SK-N-SH (cell line): Measurements from ENCODE around the gene RNPEPL1. TPM values are rescaled to one million over a fixed set of nuclear protein-coding genes. Genes with fewer than 3 reads are reported as not detected.

Source experiments
- CTCF ChIA-PET: fragments of 300-600, 350-600 bp; formaldehyde crosslinking; extraction: SDS; loops from one replicate; lab custom pipeline; 2021; lab: Yijun Ruan, JAX
- POLR2A ChIA-PET: fragments of 350-600 bp; sonication (Branson Sonifier 250); formaldehyde crosslinking; extraction: SDS; loops from one replicate; lab custom pipeline; 2020; ENCODE audit warnings: antibody characterized with exemption, inconsistent platforms; lab: Yijun Ruan, JAX
- DNase-seq: peaks from one replicate; pipeline ENCODE4 v3.0.0; 2012
- H2AFZ ChIP-seq: fragments of 200-600 bp; sonication (generic); 2 replicates; pipeline ENCODE4 v1.8.1; 2016; ENCODE audit warnings: antibody characterized with exemption, mild to moderate bottlenecking, low read depth
- H3F3A ChIP-seq: fragments of 200-600 bp; sonication (generic); replicated peaks from 2 replicates; pipeline ENCODE3; 2016; ENCODE audit warnings: antibody characterized with exemption, mild to moderate bottlenecking; ENCODE audit not compliant: insufficient read depth
- H3K27ac ChIP-seq, 2 experiments: fragments of 200-500 bp in 1 of 2; fragments of 200-600 bp in 1 of 2; sonication (Bioruptor generic) in 1 of 2; sonication (generic), shearing (Covaris generic) in 1 of 2; 2 replicates each; pipeline versions ENCODE4 v1.5.1 to v1.6.1; 2014 to 2016; ENCODE audit warnings: low read depth in 2 of 2, inconsistent platforms in 1 of 2, low read length in 1 of 2, mild to moderate bottlenecking in 1 of 2, mixed read lengths in 1 of 2
- H3K27me3 ChIP-seq: fragments of 200-600 bp; sonication (generic), shearing (Covaris generic); 2 replicates; pipeline ENCODE4 v1.6.1; 2016; ENCODE audit warnings: mixed run types; ENCODE audit not compliant: insufficient read depth
- H3K36me3 ChIP-seq, 2 experiments: fragments of 200-500 bp in 1 of 2; fragments of 200-600 bp in 1 of 2; sonication (Bioruptor generic) in 1 of 2; sonication (generic) in 1 of 2; replicated peaks in 1 of 2; 2 replicates each; pipeline versions ENCODE3 to v1.5.1; 2014 to 2016; ENCODE audit warnings: low read length in 1 of 2, mild to moderate bottlenecking in 1 of 2; ENCODE audit not compliant: insufficient read depth in 2 of 2, control insufficient read depth in 1 of 2
- H3K4me1 ChIP-seq, 2 experiments: fragments of 200-500 bp in 1 of 2; fragments of 200-600 bp in 1 of 2; sonication (Bioruptor generic) in 1 of 2; sonication (generic), shearing (Covaris generic) in 1 of 2; 2 replicates each; pipeline versions ENCODE4 v1.5.1 to v1.6.1; 2014 to 2016; ENCODE audit warnings: low read depth in 1 of 2, low read length in 1 of 2, mixed run types in 1 of 2; ENCODE audit not compliant: insufficient read depth in 2 of 2, control insufficient read depth in 1 of 2
- H3K4me2 ChIP-seq: fragments of 200-600 bp; sonication (generic), shearing (Covaris generic); 2 replicates; pipeline ENCODE4 v1.6.1; 2017; ENCODE audit warnings: mixed run types
- H3K4me3 ChIP-seq, 2 experiments: fragments of 200-500 bp in 1 of 2; fragments of 200-600 bp in 1 of 2; sonication (Bioruptor generic) in 1 of 2; sonication (generic), shearing (Covaris generic) in 1 of 2; 2 replicates each; pipeline versions ENCODE4 v1.5.1 to v1.8.1; 2014 to 2016; ENCODE audit warnings: low read depth in 2 of 2, inconsistent platforms in 1 of 2, low read length in 1 of 2, mild to moderate bottlenecking in 1 of 2, mixed read lengths in 1 of 2, moderate library complexity in 1 of 2
- H3K79me2 ChIP-seq: fragments of 200-600 bp; sonication (generic); 2 replicates; pipeline ENCODE4 v1.8.1; 2017; ENCODE audit warnings: mild to moderate bottlenecking; ENCODE audit not compliant: insufficient read depth
- H3K9ac ChIP-seq: fragments of 200-600 bp; sonication (generic); 2 replicates; pipeline ENCODE4 v1.6.1; 2017; ENCODE audit warnings: mixed run types
- H3K9me2 ChIP-seq: fragments of 200-600 bp; sonication (generic); 2 replicates; pipeline ENCODE4 v1.6.1; 2017; ENCODE audit warnings: mixed run types
- H3K9me3 ChIP-seq: fragments of 200-600 bp; sonication (generic); 2 replicates; pipeline ENCODE4 v1.6.1; 2017; ENCODE audit warnings: mixed run types, mild to moderate bottlenecking, moderate library complexity
- H4K20me1 ChIP-seq: fragments of 200-600 bp; sonication (generic); 2 replicates; pipeline ENCODE4 v1.6.1; 2017; ENCODE audit warnings: mild to moderate bottlenecking, mixed run types; ENCODE audit not compliant: insufficient read depth
- CHD2 ChIP-seq: fragments of 150-350 bp; IDR thresholded peaks from 2 replicates; pipeline ENCODE4 v1.6.1; 2018; ENCODE audit warnings: low read length; ENCODE audit not compliant: partially characterized antibody
- EP300 ChIP-seq, 2 experiments: IDR thresholded peaks; 2 replicates each; pipeline versions ENCODE4 v1.4.0 to v1.6.1; 2012; ENCODE audit warnings: borderline replicate concordance in 1 of 2, low read depth in 1 of 2, low read length in 1 of 2
- EZH2phosphoT487 ChIP-seq: fragments of 200-600 bp; sonication (generic); IDR thresholded peaks from 2 replicates; pipeline ENCODE4 v1.6.1; 2017; ENCODE audit warnings: low read depth, mixed run types, mild to moderate bottlenecking, antibody characterized with exemption, moderate library complexity, borderline replicate concordance
- FOXJ3 ChIP-seq: sonication (generic); formaldehyde crosslinking; IDR thresholded peaks from 2 replicates; pipeline ENCODE4 v1.5.1; 2020; ENCODE audit warnings: mild to moderate bottlenecking, missing genetic modification reagents
- FOXM1 ChIP-seq: IDR thresholded peaks from 2 replicates; pipeline ENCODE4 v1.4.0; 2012; ENCODE audit warnings: low read depth, mild to moderate bottlenecking
- MEF2A ChIP-seq: IDR thresholded peaks from 2 replicates; pipeline ENCODE4 v1.4.0; 2012; ENCODE audit warnings: low read depth, borderline replicate concordance
- RAD21 ChIP-seq: IDR thresholded peaks from 2 replicates; pipeline ENCODE4 v1.6.1; 2012; ENCODE audit warnings: mild to moderate bottlenecking, low read length
- RCOR1 ChIP-seq: fragments of 150-350 bp; IDR thresholded peaks from 2 replicates; pipeline ENCODE4 v1.6.1; 2017; ENCODE audit warnings: antibody characterized with exemption, low read length
- SIN3A ChIP-seq: IDR thresholded peaks from 2 replicates; pipeline ENCODE4 v1.6.1; 2012; ENCODE audit warnings: low read depth, mild to moderate bottlenecking, low read length, moderate library complexity, borderline replicate concordance
- TCF12 ChIP-seq: IDR thresholded peaks from 2 replicates; pipeline ENCODE4 v1.4.0; 2012
- YY1 ChIP-seq: IDR thresholded peaks from 2 replicates; pipeline ENCODE4 v1.4.0; 2012; ENCODE audit warnings: low read depth, mild to moderate bottlenecking
- ZBTB33 ChIP-seq: IDR thresholded peaks from 2 replicates; pipeline ENCODE4 v1.4.0; 2012; ENCODE audit warnings: low read depth, borderline replicate concordance
- WGBS: methylation state at CpG from one replicate; pipeline ENCODE4 v1.1.6; 2017; ENCODE audit warnings: low lambda C conversion rate; 5-methylcytosine and 5-hydroxymethylcytosine counted together
- polyA plus RNA-seq, 3 experiments: library from polyadenylated mRNA; depleted of rRNA; stranded (reverse); fragments of >200 nt; gene quantifications; 2 replicates each; pipeline ENCODE4 v1.2.3, GENCODE V29; 2012
- TF ChIP-seq, protein P1 (sequence below): IDR thresholded peaks from 2 replicates; pipeline ENCODE4 v1.4.0; 2012; ENCODE audit warnings: low read depth, borderline replicate concordance
- TF ChIP-seq, protein P2 (sequence below): fragments of 150-350 bp; IDR thresholded peaks from 2 replicates; pipeline ENCODE4 v1.6.1; 2016; ENCODE audit warnings: mild to moderate bottlenecking, low read depth, low read length
- TF ChIP-seq, protein P3 (sequence below): fragments of 200-600 bp; sonication (generic); IDR thresholded peaks from 2 replicates; pipeline ENCODE4 v1.6.1; 2017; ENCODE audit warnings: antibody characterized with exemption, mild to moderate bottlenecking, moderate library complexity

RNPEPL1 gene
- polyA plus RNA-seq, 1 of the 3 experiments (the other 2 are of a cell fraction): 14.3 TPM

DNA sequence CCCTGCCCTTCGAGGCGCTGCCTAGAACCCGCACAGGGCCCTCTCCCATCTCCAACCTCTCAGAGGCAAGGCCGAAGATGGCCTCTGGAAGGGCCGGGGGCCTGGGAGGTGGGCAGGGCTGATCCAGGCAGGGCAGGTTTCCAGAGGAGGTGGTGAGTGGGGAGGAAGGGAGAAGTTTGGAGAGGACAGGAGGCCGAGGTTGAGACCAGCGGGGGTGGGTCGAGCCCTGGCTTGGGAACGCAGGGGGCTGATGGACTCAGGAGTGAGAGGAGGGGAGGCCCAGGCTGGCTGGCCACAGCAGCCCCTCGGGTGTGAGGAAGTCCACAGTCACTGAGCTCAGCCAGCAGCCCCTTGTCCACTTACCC is 28.8 kb downstream of the RNPEPL1 start:
- H3K4me1 ChIP-seq: peaks cover 0 to 3% of the 10 kb centered on the region in 2 experiments; a peak in 1 of 4 replicates
- no peaks in the 10 kb centered on the region for H3K27me3 ChIP-seq
- no peaks in the 10 kb centered on the region for H3F3A ChIP-seq
- WGBS: 91% methylated on average over 10 of the region's 10 CpGs
- TF ChIP-seq SIN3A: no peak
- TF ChIP-seq YY1: no peak
- no peak overlapping the region for H3K9ac ChIP-seq
- no peak overlapping the region for H3K27ac ChIP-seq
- H3K9me3 ChIP-seq: no peaks in the 10 kb centered on the region
- ChIA-PET POLR2A (no interaction called here), CTCF (interaction anchor here (0.7 to 1.4 kb wide), 4 partner anchors 9 to 83 kb away, joined by 3 to 4 read pairs (median 3); no protein-coding TSS in a partner anchor)
- peaks cover 17% of the 10 kb centered on the region; the same call in 1 of the 2 replicates for H3K79me2 ChIP-seq
- H3K9me2 ChIP-seq: no peaks in the 10 kb centered on the region
- H2AFZ ChIP-seq: no peak overlapping the region
- H3K4me2 ChIP-seq: no peak overlapping the region
- H4K20me1 ChIP-seq: 0 out of 2 replicates have a peak, but pooled peaks cover 3% of the 10 kb centered on the region
- DNase-seq: no peak
- H3K36me3 ChIP-seq: peaks cover 0 to 30% of the 10 kb centered on the region in 2 experiments
- H3K4me3 ChIP-seq: no peak overlapping the region

DNA sequence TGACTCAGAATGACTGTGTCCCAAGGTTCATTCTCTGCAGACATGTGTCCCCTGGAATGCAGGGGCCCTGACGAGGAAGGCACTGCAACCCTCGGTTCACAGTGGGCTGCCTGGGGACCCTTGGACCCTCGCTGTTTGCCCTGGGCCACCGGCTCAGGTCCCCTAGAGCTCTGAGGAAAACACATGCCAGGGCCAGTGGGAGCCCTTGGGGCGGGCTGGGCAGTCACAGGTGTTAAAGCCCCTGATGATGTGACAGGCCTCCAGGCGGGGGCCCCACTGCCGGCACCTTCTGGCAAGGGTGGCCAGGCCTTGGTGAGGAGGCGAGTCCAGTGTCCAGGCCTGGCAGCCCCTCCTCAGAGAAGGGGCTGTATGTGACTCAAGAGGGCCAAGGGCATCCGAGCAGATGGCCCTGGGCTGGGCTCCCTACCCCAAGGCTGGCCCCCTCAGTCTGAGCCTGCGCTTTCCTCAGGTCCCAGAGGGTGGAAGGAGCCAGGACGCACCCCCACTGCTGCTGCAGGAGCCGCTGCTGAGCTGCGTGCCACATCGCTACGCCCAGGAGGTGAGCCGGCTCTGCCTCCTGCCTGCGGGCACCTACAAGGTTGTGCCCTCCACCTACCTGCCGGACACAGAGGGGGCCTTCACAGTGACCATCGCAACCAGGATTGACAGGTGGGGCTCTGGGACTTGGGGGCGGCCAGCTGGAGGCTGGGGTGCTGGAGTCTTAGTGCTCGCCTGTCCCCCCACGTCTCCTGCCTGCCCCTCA is 29.3 kb downstream of the RNPEPL1 start:
- TF ChIP-seq ZBTB33: no peak
- TF ChIP-seq, protein P1, sequence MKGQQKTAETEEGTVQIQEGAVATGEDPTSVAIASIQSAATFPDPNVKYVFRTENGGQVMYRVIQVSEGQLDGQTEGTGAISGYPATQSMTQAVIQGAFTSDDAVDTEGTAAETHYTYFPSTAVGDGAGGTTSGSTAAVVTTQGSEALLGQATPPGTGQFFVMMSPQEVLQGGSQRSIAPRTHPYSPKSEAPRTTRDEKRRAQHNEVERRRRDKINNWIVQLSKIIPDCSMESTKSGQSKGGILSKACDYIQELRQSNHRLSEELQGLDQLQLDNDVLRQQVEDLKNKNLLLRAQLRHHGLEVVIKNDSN: no peak
- TF ChIP-seq RAD21: no peak
- no peak for TF ChIP-seq RCOR1
- TF ChIP-seq, protein P2, sequence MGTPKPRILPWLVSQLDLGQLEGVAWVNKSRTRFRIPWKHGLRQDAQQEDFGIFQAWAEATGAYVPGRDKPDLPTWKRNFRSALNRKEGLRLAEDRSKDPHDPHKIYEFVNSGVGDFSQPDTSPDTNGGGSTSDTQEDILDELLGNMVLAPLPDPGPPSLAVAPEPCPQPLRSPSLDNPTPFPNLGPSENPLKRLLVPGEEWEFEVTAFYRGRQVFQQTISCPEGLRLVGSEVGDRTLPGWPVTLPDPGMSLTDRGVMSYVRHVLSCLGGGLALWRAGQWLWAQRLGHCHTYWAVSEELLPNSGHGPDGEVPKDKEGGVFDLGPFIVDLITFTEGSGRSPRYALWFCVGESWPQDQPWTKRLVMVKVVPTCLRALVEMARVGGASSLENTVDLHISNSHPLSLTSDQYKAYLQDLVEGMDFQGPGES: no peak
- TF ChIP-seq FOXJ3: no peak
- no peak for TF ChIP-seq CHD2
- no peak for TF ChIP-seq EZH2phosphoT487
- TF ChIP-seq, protein P3, sequence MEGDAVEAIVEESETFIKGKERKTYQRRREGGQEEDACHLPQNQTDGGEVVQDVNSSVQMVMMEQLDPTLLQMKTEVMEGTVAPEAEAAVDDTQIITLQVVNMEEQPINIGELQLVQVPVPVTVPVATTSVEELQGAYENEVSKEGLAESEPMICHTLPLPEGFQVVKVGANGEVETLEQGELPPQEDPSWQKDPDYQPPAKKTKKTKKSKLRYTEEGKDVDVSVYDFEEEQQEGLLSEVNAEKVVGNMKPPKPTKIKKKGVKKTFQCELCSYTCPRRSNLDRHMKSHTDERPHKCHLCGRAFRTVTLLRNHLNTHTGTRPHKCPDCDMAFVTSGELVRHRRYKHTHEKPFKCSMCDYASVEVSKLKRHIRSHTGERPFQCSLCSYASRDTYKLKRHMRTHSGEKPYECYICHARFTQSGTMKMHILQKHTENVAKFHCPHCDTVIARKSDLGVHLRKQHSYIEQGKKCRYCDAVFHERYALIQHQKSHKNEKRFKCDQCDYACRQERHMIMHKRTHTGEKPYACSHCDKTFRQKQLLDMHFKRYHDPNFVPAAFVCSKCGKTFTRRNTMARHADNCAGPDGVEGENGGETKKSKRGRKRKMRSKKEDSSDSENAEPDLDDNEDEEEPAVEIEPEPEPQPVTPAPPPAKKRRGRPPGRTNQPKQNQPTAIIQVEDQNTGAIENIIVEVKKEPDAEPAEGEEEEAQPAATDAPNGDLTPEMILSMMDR: no peak
- no peak for TF ChIP-seq FOXM1
- TF ChIP-seq SIN3A: no peak
- TF ChIP-seq MEF2A: no peak
- TF ChIP-seq EP300 (IDR thresholded peaks at IDR 0.05; ENCODE audit: borderline replicate concordance in 1 of 2, low read depth in 1 of 2, low read length in 1 of 2): no peak
- TF ChIP-seq TCF12: no peak
- Histone ChIP-seq H3K27me3 (no peaks in the 10 kb centered on the region), H3K4me3 (no peak overlapping the region), H3K4me2 (no peak overlapping the region), H3K9me2 (no peaks in the 10 kb centered on the region), H3K9ac (no peak overlapping the region), H3K27ac (no peak overlapping the region), H3K36me3 (peaks cover 0 to 28% of the 10 kb centered on the region in 2 experiments), H4K20me1 (0 out of 2 replicates have a peak, but pooled peaks cover 3% of the 10 kb centered on the region), H3K9me3 (no peaks in the 10 kb centered on the region), H3K79me2 (peaks cover 11% of the 10 kb centered on the region; the same call in 1 of the 2 replicates), H3F3A (no peaks in the 10 kb centered on the region), H3K4me1 (peaks cover 0 to 3% of the 10 kb centered on the region in 2 experiments; a peak in 1 of 4 replicates), H2AFZ (no peak overlapping the region)
- DNase-seq: no peak
- ChIA-PET CTCF (interaction anchor here (0.7 to 1.4 kb wide), 3 partner anchors 8 to 84 kb away, joined by 3 to 4 read pairs (median 3); no protein-coding TSS in a partner anchor), POLR2A (interaction anchor here (1.9 kb wide), 1 partner anchor 12 kb away, joined by 5 read pairs; the partner anchor contains the start of gene CAPN10)
- WGBS: 60% methylated on average over 3 of the region's 22 CpGs
